ENCODE results near the gene ARG2. TPM values are rescaled to one million over a fixed set of nuclear protein-coding genes. Genes with fewer than 3 reads are reported as not detected.

The ARG2 gene
- total RNA-seq, 1 experiment from 2014 or later = 1.1 TPM

DNA sequence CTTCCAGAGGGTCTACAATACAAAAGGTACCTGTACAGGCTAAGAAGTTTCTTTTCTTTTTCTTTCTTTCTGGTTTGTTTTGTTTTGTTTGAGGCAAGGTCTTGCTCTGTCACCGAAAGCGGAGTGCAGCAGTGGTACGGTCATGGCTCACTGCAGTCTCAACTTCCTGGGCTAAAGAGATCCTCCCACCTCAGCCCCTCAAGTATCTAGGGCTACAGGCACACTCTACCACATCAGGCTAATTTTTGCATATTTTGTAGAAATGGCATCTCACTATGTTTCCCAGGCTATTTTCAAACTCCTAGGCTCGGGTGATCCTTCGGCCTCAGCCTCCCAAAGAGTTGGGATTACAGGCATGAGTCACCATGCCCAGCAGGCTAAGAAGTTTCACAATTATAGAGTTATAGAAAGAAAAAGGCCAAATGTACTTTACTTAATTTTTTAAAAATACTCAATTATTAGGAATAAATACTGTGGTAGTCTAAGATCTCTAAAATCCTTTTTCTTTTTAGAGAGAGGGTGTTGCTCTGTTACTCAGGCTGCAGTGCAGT, 16.6 kb upstream of the ARG2 start:
- ChIA-PET CTCF (no interaction called here), POLR2A (ENCODE audit: unreplicated experiment) (no interaction called here)
- Histone ChIP-seq H3K9me2 (replicated peaks; ENCODE audit: low read length) (no peaks in the 10 kb centered on the region), H3K4me3 (ENCODE audit: low read length) (no peak overlapping the region), H3K4me2 (ENCODE audit: low read length) (no peak overlapping the region), H3K27me3 (ENCODE audit: low read length) (no peaks in the 10 kb centered on the region), H3K9me3 (ENCODE audit: low read length) (no peaks in the 10 kb centered on the region), H2AFZ (ENCODE audit: low read length) (no peak overlapping the region), H3K4me1 (ENCODE audit: insufficient read depth, low read length) (peaks cover 14% of the 10 kb centered on the region; the same call in 1 of the 2 replicates), H3K79me2 (ENCODE audit: low read length) (peaks cover 16% of the 10 kb centered on the region), H3F3A (ENCODE audit: low read length, unreplicated experiment) (no peaks in the 10 kb centered on the region), H4K20me1 (ENCODE audit: low read length) (no peaks in the 10 kb centered on the region), H3K9ac (ENCODE audit: low read length) (no peak overlapping the region), H3K36me3 (ENCODE audit: low read depth, low read length) (no peaks in the 10 kb centered on the region), H3K27ac (ENCODE audit: low read length) (no peak overlapping the region)
- no peak for TF ChIP-seq EZH2phosphoT487 (IDR thresholded peaks at IDR 0.05; ENCODE audit: borderline replicate concordance, low read length)
- TF ChIP-seq EZH2 (IDR thresholded peaks at IDR 0.05; ENCODE audit: low read length, unreplicated experiment) = no peak
- TF ChIP-seq, protein P1, sequence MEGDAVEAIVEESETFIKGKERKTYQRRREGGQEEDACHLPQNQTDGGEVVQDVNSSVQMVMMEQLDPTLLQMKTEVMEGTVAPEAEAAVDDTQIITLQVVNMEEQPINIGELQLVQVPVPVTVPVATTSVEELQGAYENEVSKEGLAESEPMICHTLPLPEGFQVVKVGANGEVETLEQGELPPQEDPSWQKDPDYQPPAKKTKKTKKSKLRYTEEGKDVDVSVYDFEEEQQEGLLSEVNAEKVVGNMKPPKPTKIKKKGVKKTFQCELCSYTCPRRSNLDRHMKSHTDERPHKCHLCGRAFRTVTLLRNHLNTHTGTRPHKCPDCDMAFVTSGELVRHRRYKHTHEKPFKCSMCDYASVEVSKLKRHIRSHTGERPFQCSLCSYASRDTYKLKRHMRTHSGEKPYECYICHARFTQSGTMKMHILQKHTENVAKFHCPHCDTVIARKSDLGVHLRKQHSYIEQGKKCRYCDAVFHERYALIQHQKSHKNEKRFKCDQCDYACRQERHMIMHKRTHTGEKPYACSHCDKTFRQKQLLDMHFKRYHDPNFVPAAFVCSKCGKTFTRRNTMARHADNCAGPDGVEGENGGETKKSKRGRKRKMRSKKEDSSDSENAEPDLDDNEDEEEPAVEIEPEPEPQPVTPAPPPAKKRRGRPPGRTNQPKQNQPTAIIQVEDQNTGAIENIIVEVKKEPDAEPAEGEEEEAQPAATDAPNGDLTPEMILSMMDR (conservative IDR thresholded peaks at IDR 0.05; ENCODE audit: low read depth, low read length) = no peak
- intact Hi-C loops (cut with micrococcal nuclease) = no loop called here
- DNase-seq (peak; percentile 38), ATAC-seq (no peak)
- BruUV-seq (replicated peaks) = no TSS peak

DNA sequence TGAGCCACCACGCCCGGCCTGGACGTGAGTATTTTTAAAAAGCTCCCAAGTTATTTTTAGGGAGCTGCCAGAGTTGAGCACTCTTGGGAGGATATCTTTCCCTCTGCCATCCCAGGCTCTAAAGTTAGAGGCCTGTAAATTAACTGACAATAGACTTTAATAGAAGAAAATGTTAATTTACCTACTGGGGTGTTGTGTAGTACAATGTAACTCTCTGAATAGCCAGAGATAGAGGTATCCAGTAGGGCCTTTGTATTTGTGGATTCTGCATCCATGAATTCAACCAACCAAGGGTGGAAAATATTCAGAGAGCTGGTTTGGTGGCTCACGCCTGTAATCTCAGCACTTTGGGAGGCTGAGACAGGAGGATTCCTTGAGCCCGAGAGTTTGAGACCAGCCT, 12.1 kb upstream of the ARG2 start:
- no TSS peak for BruUV-seq (replicated peaks)
- Histone ChIP-seq H3K27me3 (ENCODE audit: low read length) (no peaks in the 10 kb centered on the region), H3K9ac (ENCODE audit: low read length) (no peak overlapping the region), H3K9me2 (replicated peaks; ENCODE audit: low read length) (no peaks in the 10 kb centered on the region), H3K9me3 (ENCODE audit: low read length) (no peaks in the 10 kb centered on the region), H2AFZ (ENCODE audit: low read length) (no peak overlapping the region), H3K4me1 (ENCODE audit: insufficient read depth, low read length) (no peaks in the 10 kb centered on the region), H3K4me2 (ENCODE audit: low read length) (no peak overlapping the region), H3F3A (ENCODE audit: low read length, unreplicated experiment) (no peaks in the 10 kb centered on the region), H3K4me3 (ENCODE audit: low read length) (no peak overlapping the region), H4K20me1 (ENCODE audit: low read length) (no peaks in the 10 kb centered on the region), H3K79me2 (ENCODE audit: low read length) (no peaks in the 10 kb centered on the region), H3K36me3 (ENCODE audit: low read depth, low read length) (no peaks in the 10 kb centered on the region), H3K27ac (ENCODE audit: low read length) (no peak overlapping the region)
- ATAC-seq (no peak), DNase-seq (no peak)
- POLR2A ChIA-PET (ENCODE audit: unreplicated experiment) = no interaction called here
- TF ChIP-seq, protein P1 (conservative IDR thresholded peaks at IDR 0.05; ENCODE audit: low read depth, low read length) = no peak
- TF ChIP-seq EZH2phosphoT487 (IDR thresholded peaks at IDR 0.05; ENCODE audit: borderline replicate concordance, low read length) (no peak), EZH2 (IDR thresholded peaks at IDR 0.05; ENCODE audit: low read length, unreplicated experiment) (no peak)
- CTCF ChIA-PET = no interaction called here
- intact Hi-C loops (cut with micrococcal nuclease) = no loop called here

DNA sequence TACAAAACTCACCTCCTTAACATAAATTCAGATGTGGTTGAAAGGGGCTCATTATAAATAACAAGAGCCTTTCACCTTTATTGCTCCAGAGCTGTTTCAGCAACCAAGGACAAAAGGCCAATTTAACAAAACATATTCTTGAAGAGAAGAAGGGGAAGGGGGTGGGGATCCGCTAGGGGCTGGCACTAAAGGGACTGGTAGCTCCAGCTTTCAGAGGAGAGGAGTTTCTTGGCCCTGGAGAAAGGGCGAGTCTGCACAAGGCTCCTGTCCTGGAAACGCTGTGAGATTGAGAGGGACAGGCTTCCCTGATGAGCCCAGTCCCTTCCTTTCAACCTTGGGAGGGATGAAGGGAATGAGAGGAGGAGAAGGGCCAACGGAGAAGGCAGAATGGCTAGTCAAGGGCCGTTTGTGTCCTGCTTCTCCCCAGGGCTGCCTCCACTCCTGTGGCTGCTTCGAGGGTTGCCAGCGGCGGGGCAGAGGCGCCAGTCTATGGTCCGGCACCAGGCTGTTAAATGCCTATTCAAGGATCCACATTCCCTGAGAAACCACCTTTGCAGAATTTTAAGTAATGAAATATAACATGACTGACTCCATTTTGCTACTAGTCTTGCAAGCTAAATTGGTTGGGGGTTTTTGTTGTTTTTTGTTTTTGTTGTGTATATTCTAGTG, 9.9 kb upstream of the ARG2 start:
- no peaks in the 10 kb centered on the region for H3K4me1 ChIP-seq (ENCODE audit: insufficient read depth, low read length)
- no peaks in the 10 kb centered on the region for H3K27me3 ChIP-seq (ENCODE audit: low read length)
- no peak overlapping the region for H2AFZ ChIP-seq (ENCODE audit: low read length)
- no peak overlapping the region for H3K4me2 ChIP-seq (ENCODE audit: low read length)
- ChIA-PET CTCF (interaction anchor here (0.9 kb wide), 1 partner anchor 83 kb away, joined by 3 read pairs; no protein-coding TSS in a partner anchor), POLR2A (ENCODE audit: unreplicated experiment) (no interaction called here)
- no peak overlapping the region for H3K9ac ChIP-seq (ENCODE audit: low read length)
- no peaks in the 10 kb centered on the region for H3K9me3 ChIP-seq (ENCODE audit: low read length)
- no peaks in the 10 kb centered on the region for H3K9me2 ChIP-seq (replicated peaks; ENCODE audit: low read length)
- intact Hi-C loops (cut with micrococcal nuclease) = no loop called here
- H3K79me2 ChIP-seq (ENCODE audit: low read length) = no peaks in the 10 kb centered on the region
- H3K4me3 ChIP-seq (ENCODE audit: low read length) = no peak overlapping the region
- H3K27ac ChIP-seq (ENCODE audit: low read length) = no peak overlapping the region
- no TSS peak for BruUV-seq (replicated peaks)
- TF ChIP-seq EZH2 (IDR thresholded peaks at IDR 0.05; ENCODE audit: low read length, unreplicated experiment) (no peak), EZH2phosphoT487 (IDR thresholded peaks at IDR 0.05; ENCODE audit: borderline replicate concordance, low read length) (no peak)
- TF ChIP-seq, protein P1 (conservative IDR thresholded peaks at IDR 0.05; ENCODE audit: low read depth, low read length) = no peak
- DNase-seq = no peak
- no peak for ATAC-seq
- no peaks in the 10 kb centered on the region for H3F3A ChIP-seq (ENCODE audit: low read length, unreplicated experiment)
- H4K20me1 ChIP-seq (ENCODE audit: low read length) = no peaks in the 10 kb centered on the region
- H3K36me3 ChIP-seq (ENCODE audit: low read depth, low read length) = no peaks in the 10 kb centered on the region
